ENCODE measurements around the gene OLFM2.
"Not testable (repeated sequence)": the region's sequence is repeated elsewhere in the genome, so short reads cannot be mapped to it uniquely, and the experiment has no call there.

OLFM2 gene

GRCh38 chr19:9834726-9835506 lies 101.4 kb downstream of the OLFM2 start, which contains the start of gene PIN1:
Gene PIN1 (plus strand): TSS chr19:9835318. CDS start chr19:9835345, 27 bp downstream.
- peaks cover 13% of the 10 kb centered on the region for H3K4me1 Mint-ChIP-seq (ENCODE audit: low read depth)
- H3K36me3 Mint-ChIP-seq (ENCODE audit: low read depth) = peaks cover 19% of the 10 kb centered on the region
- H3K27me3 Mint-ChIP-seq (ENCODE audit: low read depth) = no peaks in the 10 kb centered on the region
- H3K9me3 Mint-ChIP-seq = no peaks in the 10 kb centered on the region
- peak; percentile 99 for DNase-seq (ENCODE audit: low spot score)
- H3K27ac Mint-ChIP-seq = peak within 1 kb of the TSS; percentile 90
- H3K4me3 Mint-ChIP-seq = peak within 1 kb of the TSS; percentile 95

DNA sequence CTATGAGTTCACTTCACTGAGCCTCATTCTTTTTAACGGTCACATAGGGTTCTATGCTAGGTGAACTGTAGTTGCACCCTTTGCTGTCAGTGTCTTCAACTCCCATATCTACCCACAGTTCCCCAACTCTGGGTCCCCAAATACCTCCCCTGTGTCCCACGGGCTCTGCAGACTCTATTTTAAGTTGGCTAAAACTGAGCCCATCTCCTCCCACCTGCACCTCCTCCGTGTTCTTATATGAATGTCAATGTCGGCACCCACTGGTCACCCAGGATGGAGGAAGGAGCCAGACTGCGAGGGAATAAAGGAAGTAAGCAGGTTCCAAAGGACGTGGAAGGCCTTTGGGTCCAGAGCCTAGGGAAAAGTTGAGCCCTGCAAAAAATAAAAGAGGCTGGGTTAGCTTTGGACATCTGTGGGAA lies 102.0 kb downstream of the OLFM2 start:
- H3K4me1 Mint-ChIP-seq (ENCODE audit: low read depth) = peaks cover 13% of the 10 kb centered on the region
- no peak for DNase-seq (ENCODE audit: low spot score)
- no peaks in the 10 kb centered on the region for H3K9me3 Mint-ChIP-seq
- H3K4me3 Mint-ChIP-seq = peak overlapping the region; percentile 93
- peaks cover 19% of the 10 kb centered on the region for H3K36me3 Mint-ChIP-seq (ENCODE audit: low read depth)
- H3K27me3 Mint-ChIP-seq (ENCODE audit: low read depth) = no peaks in the 10 kb centered on the region
- H3K27ac Mint-ChIP-seq = peak overlapping the region; percentile 90

- Mint-ChIP-seq H3K27ac (peak overlapping the region; percentile 98), H3K4me1 (ENCODE audit: low read depth) (peaks cover 15% of the 10 kb centered on the region), H3K4me3 (peak overlapping the region; percentile 95), H3K9me3 (no peaks in the 10 kb centered on the region), H3K36me3 (ENCODE audit: low read depth) (peaks cover 24% of the 10 kb centered on the region), H3K27me3 (ENCODE audit: low read depth) (no peaks in the 10 kb centered on the region)
- DNase-seq (ENCODE audit: low spot score) = no peak
These were observed 107.7 kb downstream of the OLFM2 start for GRCh38 chr19:9828551-9829063.

DNA sequence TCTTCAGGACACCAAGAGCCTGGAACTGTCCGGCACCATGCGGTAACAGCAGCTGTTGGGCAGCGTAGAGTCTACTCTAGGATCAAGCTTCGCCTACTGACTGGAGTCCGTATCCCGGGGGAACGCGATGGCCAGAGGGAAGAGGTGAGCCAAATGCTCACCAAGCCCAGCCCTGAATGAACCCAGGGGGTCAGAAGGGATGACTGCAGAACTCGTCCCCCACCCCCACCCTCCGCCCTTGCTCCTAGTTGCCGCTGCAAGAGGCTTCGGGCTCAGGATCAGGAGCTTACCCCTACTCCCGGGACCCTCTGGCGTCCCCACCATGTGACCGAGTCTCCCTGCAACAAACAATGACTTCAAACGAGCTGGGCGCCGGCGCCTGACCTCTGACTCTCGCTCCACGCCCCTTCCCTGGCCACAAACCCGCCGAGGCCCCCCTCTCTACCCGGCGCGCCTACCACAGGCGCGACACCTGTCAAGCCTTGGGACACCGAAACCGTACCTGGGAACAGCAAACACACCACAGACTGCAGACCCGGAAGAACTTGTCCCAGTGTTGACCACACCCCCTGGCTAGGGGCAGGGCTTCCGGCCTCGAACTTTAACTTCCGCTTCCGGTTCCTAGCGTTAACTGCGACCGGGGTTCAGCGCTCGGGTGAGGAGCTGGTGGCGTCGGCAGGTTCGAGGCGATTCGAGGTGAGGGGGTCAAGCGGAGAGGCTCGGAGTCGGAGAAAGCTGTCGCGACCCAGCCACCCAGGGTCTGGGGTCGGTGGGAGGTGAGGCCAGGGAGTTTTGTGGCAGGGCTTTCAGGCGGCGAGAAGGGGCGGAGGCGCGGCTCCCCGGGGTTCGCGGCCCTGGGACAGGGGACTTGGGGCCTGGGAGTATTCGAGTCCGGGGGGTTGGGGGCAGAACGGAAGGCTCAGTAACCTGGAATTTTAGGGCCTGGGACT lies 108.8 kb downstream of the OLFM2 start, which contains the start of gene UBL5:
Gene UBL5, plus strand, starts transcription at position 630 of the 950 bp plus-strand sequence. CDS start 420 bp downstream, outside the sequence.
- Mint-ChIP-seq H3K27me3 (ENCODE audit: low read depth) (no peaks in the 10 kb centered on the region), H3K27ac (peak within 1 kb of the TSS; percentile 98), H3K9me3 (no peaks in the 10 kb centered on the region), H3K4me1 (ENCODE audit: low read depth) (peaks cover 15% of the 10 kb centered on the region), H3K36me3 (ENCODE audit: low read depth) (peaks cover 24% of the 10 kb centered on the region), H3K4me3 (peak within 1 kb of the TSS; percentile 95)
- DNase-seq (ENCODE audit: low spot score) = peak; percentile 89

- H3K36me3 Mint-ChIP-seq (ENCODE audit: low read depth) = peaks cover 15% of the 10 kb centered on the region
- H3K27ac Mint-ChIP-seq = no peak overlapping the region
- no peaks in the 10 kb centered on the region for H3K27me3 Mint-ChIP-seq (ENCODE audit: low read depth)
- no peaks in the 10 kb centered on the region for H3K9me3 Mint-ChIP-seq
- peaks cover 17% of the 10 kb centered on the region for H3K4me1 Mint-ChIP-seq (ENCODE audit: low read depth)
- DNase-seq (ENCODE audit: low spot score) = no peak
- H3K4me3 Mint-ChIP-seq = no peak overlapping the region
These were observed 112.5 kb downstream of the OLFM2 start for GRCh38 chr19:9823816-9824215.

DNA sequence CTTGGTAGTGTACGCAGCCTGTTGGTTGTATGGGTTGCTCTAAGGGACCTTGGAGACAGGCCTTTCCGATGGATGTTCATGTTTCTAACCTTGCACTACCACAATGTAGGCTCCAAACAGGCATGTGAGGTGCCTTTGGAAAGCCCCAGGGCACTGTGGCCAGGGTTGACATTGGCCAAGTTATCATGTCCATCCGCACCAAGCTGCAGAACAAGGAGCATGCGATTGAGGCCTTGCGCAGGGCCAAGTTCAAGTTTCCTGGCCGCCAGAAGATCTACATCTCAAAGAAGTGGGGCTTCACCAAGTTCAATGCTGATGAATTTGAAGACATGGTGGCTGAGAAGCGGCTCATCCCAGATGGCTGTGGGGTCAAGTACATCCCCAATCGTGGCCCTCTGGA lies 116.3 kb downstream of the OLFM2 start:
- not testable (repeated sequence) for DNase-seq (ENCODE audit: low spot score); H3K27me3 Mint-ChIP-seq (ENCODE audit: low read depth)
- Mint-ChIP-seq H3K36me3 (ENCODE audit: low read depth) (peaks cover 20% of the 10 kb centered on the region), H3K9me3 (peaks cover 11% of the 10 kb centered on the region), H3K27ac (peak overlapping the region; percentile 92), H3K4me1 (ENCODE audit: low read depth) (peaks cover 13% of the 10 kb centered on the region), H3K4me3 (peak overlapping the region; percentile 91)

- DNase-seq (ENCODE audit: low spot score) = no peak
These were observed 116.8 kb downstream of the OLFM2 start for GRCh38 chr19:9819596-9819909.

GRCh38 chr19:9818734-9819595 lies 117.3 kb downstream of the OLFM2 start, which contains the start of gene FBXL12:
Gene FBXL12 (minus strand): TSS chr19:9819079. CDS start chr19:9818813, 266 bp downstream.
- H3K36me3 Mint-ChIP-seq (ENCODE audit: low read depth) = peaks cover 26% of the 10 kb centered on the region
- peaks cover 13% of the 10 kb centered on the region for H3K4me1 Mint-ChIP-seq (ENCODE audit: low read depth)
- peak within 1 kb of the TSS; percentile 91 for H3K4me3 Mint-ChIP-seq
- H3K27ac Mint-ChIP-seq = peak within 1 kb of the TSS; percentile 92
- peak; percentile 100 for DNase-seq (ENCODE audit: low spot score)
- peaks cover 16% of the 10 kb centered on the region for H3K9me3 Mint-ChIP-seq
- no peaks in the 10 kb centered on the region for H3K27me3 Mint-ChIP-seq (ENCODE audit: low read depth)

More at GRCh38 chr19:9819596-9819909, 116.8 kb downstream of the OLFM2 start:
- Mint-ChIP-seq H3K36me3 (ENCODE audit: low read depth) (peaks cover 25% of the 10 kb centered on the region), H3K4me1 (ENCODE audit: low read depth) (peaks cover 13% of the 10 kb centered on the region), H3K9me3 (peaks cover 15% of the 10 kb centered on the region), H3K27me3 (ENCODE audit: low read depth) (no peaks in the 10 kb centered on the region), H3K4me3 (peak overlapping the region; percentile 91), H3K27ac (peak overlapping the region; percentile 92)

- H3K27me3 Mint-ChIP-seq (ENCODE audit: low read depth) = no peaks in the 10 kb centered on the region
- H3K27ac Mint-ChIP-seq = peak overlapping the region; percentile 92
- H3K4me3 Mint-ChIP-seq = peak overlapping the region; percentile 91
These were observed 118.1 kb downstream of the OLFM2 start for GRCh38 chr19:9818175-9818733.

GRCh38 chr19:9811139-9811538 lies 125.2 kb downstream of the OLFM2 start:
- Mint-ChIP-seq H3K4me1 (ENCODE audit: low read depth) (peaks cover 5% of the 10 kb centered on the region), H3K27me3 (ENCODE audit: low read depth) (no peaks in the 10 kb centered on the region), H3K4me3 (no peak overlapping the region), H3K36me3 (ENCODE audit: low read depth) (peaks cover 32% of the 10 kb centered on the region), H3K9me3 (peaks cover 10% of the 10 kb centered on the region), H3K27ac (no peak overlapping the region)
- no peak for DNase-seq (ENCODE audit: low spot score)

More at GRCh38 chr19:9818175-9818733, 118.1 kb downstream of the OLFM2 start:
- H3K36me3 Mint-ChIP-seq (ENCODE audit: low read depth) = peaks cover 29% of the 10 kb centered on the region
- DNase-seq (ENCODE audit: low spot score) = no peak
- peaks cover 13% of the 10 kb centered on the region for H3K4me1 Mint-ChIP-seq (ENCODE audit: low read depth)
- H3K9me3 Mint-ChIP-seq = peaks cover 18% of the 10 kb centered on the region

DNA sequence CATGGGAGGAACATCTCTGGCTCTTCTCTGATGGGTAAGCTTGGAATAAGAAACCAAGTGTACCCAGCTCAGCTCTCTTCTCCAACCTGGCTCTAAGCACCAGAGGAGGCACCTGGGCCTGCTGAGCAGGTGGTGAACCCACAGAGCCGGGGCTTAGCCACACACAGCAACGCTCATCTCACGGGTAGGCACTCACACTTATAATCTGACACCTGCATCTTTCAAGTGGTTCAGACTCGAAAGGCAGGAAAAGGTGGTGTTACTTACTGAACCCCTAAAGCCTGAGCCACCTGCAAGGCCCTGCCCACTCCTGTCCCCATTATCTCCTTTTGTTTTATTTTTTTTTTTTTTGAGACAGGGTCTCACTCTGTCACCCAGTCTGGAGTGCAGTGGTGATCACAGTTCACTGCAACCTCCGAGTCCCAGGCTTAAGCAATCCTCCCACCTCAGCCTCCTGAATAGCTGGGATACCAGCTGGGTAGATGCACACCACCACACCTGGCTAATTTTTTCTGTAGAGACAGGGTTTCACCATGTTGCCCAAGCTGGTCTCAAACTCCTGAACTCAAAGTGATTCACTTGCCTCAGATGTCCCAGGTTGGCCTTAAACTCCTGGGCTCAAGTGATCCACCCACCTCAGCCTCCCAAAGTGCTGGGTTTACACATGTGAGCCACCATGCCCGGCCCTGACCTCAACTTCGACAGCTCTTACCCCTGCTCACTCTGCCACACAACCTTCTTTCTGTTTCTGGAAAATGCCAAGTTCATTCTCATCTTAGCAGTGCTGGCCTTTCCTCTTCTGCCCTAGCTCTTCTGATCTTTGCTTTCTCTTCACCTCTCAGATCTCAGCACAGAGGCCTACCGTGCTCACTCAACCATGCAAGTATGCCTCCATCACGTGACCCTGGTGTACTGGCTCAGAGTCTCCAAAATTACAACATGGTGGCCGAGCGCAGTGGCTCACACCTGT lies 127.2 kb downstream of the OLFM2 start:
- Mint-ChIP-seq H3K36me3 (ENCODE audit: low read depth) (peaks cover 20% of the 10 kb centered on the region), H3K4me1 (ENCODE audit: low read depth) (peaks cover 5% of the 10 kb centered on the region), H3K27ac (peak overlapping the region; percentile 36), H3K27me3 (ENCODE audit: low read depth) (no peaks in the 10 kb centered on the region), H3K4me3 (no peak overlapping the region), H3K9me3 (peaks cover 3% of the 10 kb centered on the region)
- DNase-seq (ENCODE audit: low spot score) = no peak

- no peaks in the 10 kb centered on the region for H3K27me3 Mint-ChIP-seq (ENCODE audit: low read depth)
- peaks cover 5% of the 10 kb centered on the region for H3K4me1 Mint-ChIP-seq (ENCODE audit: low read depth)
- peaks cover 19% of the 10 kb centered on the region for H3K36me3 Mint-ChIP-seq (ENCODE audit: low read depth)
- H3K4me3 Mint-ChIP-seq = no peak overlapping the region
- H3K27ac Mint-ChIP-seq = no peak overlapping the region
- H3K9me3 Mint-ChIP-seq = no peaks in the 10 kb centered on the region
- no peak for DNase-seq (ENCODE audit: low spot score)
These were observed 129.5 kb downstream of the OLFM2 start for GRCh38 chr19:9806803-9807202.

Measured in T-helper 2 cell treated with Interferon-gamma antibody and Interleukin-4, amounts not matched to agents 5 μg/mL and 100 μg/mL, for 36 hours (primary cell).